HG02852 (cell line): ENCODE measurements around the gene SLC66A3.

Experiments
- ATAC-seq: cut with Tn5 transposase; IDR thresholded peaks from one replicate; pipeline ENCODE4 v1.9.1; 2021; ENCODE audit warnings: mild to moderate bottlenecking, moderate library complexity; ENCODE audit not compliant: unreplicated experiment

Gene SLC66A3

GRCh38 chr2:11155381-11156035 is at the start of gene SLC66A3:
Gene SLC66A3 (plus strand): TSS chr2:11155467. CDS start chr2:11155547, 80 bp downstream.
- ATAC-seq = peak; percentile 80

GRCh38 chr2:11109002-11109401 is 46.3 kb upstream of the SLC66A3 start:
- ATAC-seq = no peak

GRCh38 chr2:11112870-11113428 is 42.3 kb upstream of the SLC66A3 start:
- no peak for ATAC-seq

- no peak for ATAC-seq
These were observed 37.5 kb upstream of the SLC66A3 start for GRCh38 chr2:11117776-11118175.

GRCh38 chr2:11118761-11119160 is 36.5 kb upstream of the SLC66A3 start:
- ATAC-seq = no peak

GRCh38 chr2:11121099-11121822 is 34.0 kb upstream of the SLC66A3 start:
- no peak for ATAC-seq

- no peak for ATAC-seq
These were observed 33.5 kb upstream of the SLC66A3 start for GRCh38 chr2:11121823-11122155.

GRCh38 chr2:11122380-11122779 is 32.9 kb upstream of the SLC66A3 start:
- ATAC-seq = no peak

GRCh38 chr2:11123001-11123809 is 32.1 kb upstream of the SLC66A3 start:
- ATAC-seq = no peak

- peak; percentile 80 for ATAC-seq
These were observed 31.2 kb upstream of the SLC66A3 start for GRCh38 chr2:11123856-11124759.

GRCh38 chr2:11124760-11125068 is 30.6 kb upstream of the SLC66A3 start:
- ATAC-seq = no peak

- ATAC-seq = no peak
These were observed 27.5 kb upstream of the SLC66A3 start for GRCh38 chr2:11127761-11128160.

GRCh38 chr2:11128243-11128951 is 26.9 kb upstream of the SLC66A3 start:
- ATAC-seq = no peak

GRCh38 chr2:11129598-11130449 is 25.4 kb upstream of the SLC66A3 start:
- peak; percentile 63 for ATAC-seq

GRCh38 chr2:11131166-11131920 is 23.9 kb upstream of the SLC66A3 start:
- no peak for ATAC-seq

GRCh38 chr2:11132036-11132671 is 23.1 kb upstream of the SLC66A3 start:
- no peak for ATAC-seq

- no peak for ATAC-seq
These were observed 21.9 kb upstream of the SLC66A3 start for GRCh38 chr2:11133238-11133935.
